Astrocyte of the cerebellum (primary cell): ENCODE measurements around the gene TIGD3.
"Not testable (repeated sequence)": the region's sequence is repeated elsewhere in the genome, so short reads cannot be mapped to it uniquely, and the experiment has no call there.

Source experiments
- DNase-seq: peaks from one replicate; pipeline ENCODE4 v3.0.0-alpha.2; 2011; ENCODE audit warnings: low read depth
- H3K4me3 ChIP-seq: 2 replicates; pipeline ENCODE4 v1.5.1; 2011; ENCODE audit warnings: mild to moderate bottlenecking, low read depth, low read length, moderate library complexity
- CTCF ChIP-seq: IDR thresholded peaks from 2 replicates; pipeline ENCODE4 v1.5.1; 2012; ENCODE audit warnings: low read length, low read depth, moderate library complexity, mild to moderate bottlenecking; ENCODE audit errors: missing control alignments
- in situ Hi-C: cut with HindIII; loops from 2 replicates; pipeline ENCODE4 v1.10.0; 2017; ENCODE audit warnings: low sequenced_read_pairs

TIGD3 gene

GRCh38 chr11:65327021-65327420 lies 27.5 kb upstream of the TIGD3 start:
- no peak for DNase-seq
- H3K4me3 ChIP-seq = no peak overlapping the region
- TF ChIP-seq CTCF = no peak
- in situ Hi-C loops = no loop called here

- H3K4me3 ChIP-seq = no peak overlapping the region
- TF ChIP-seq CTCF = no peak
- DNase-seq = no peak
- in situ Hi-C loops = no loop called here
These were observed 25.1 kb upstream of the TIGD3 start for GRCh38 chr11:65329478-65329877.

DNA sequence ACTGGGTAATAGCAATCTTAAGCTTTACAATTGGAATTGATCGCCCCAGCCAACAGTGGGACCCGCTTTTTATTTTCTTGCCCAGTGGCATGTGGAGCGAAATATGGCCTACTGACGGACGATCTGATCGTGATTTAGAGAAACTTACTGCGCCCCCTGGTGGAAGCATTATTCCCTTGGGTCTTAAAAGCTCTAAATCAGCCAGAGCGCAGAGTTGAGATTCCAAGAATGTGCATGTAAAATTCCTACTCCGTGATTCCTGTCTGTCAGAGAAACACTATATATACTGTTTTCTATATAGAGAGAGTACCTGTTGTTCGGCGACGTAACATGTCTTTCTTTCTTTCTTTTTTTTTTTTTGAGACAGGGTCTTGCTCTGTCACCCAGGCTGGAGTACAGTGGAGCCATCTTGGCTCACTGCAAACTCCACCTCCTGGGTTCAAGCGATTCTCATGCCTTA lies 24.6 kb upstream of the TIGD3 start:
- no peak overlapping the region for H3K4me3 ChIP-seq
- peak; percentile 70 for TF ChIP-seq CTCF
- DNase-seq = peak; percentile 94
- in situ Hi-C loops = no loop called here

GRCh38 chr11:65330544-65330943 lies 24.0 kb upstream of the TIGD3 start:
- H3K4me3 ChIP-seq = no peak overlapping the region
- DNase-seq = no peak
- in situ Hi-C loops = no loop called here
- TF ChIP-seq CTCF = no peak

- DNase-seq, H3K4me3 ChIP-seq, in situ Hi-C loops: not testable (repeated sequence)
These were observed 22.0 kb upstream of the TIGD3 start for GRCh38 chr11:65332591-65332990.

GRCh38 chr11:65334696-65335295 lies 19.8 kb upstream of the TIGD3 start:
- in situ Hi-C loops = no loop called here
- no peak for TF ChIP-seq CTCF
- no peak for DNase-seq
- H3K4me3 ChIP-seq = peak overlapping the region; percentile 96

- in situ Hi-C loops = no loop called here
- no peak overlapping the region for H3K4me3 ChIP-seq
- DNase-seq = no peak
- TF ChIP-seq CTCF = no peak
These were observed 15.9 kb upstream of the TIGD3 start for GRCh38 chr11:65338676-65339075.
